ENCODE results near the gene ARL11.
"Not testable (repeated sequence)": the region's sequence is repeated elsewhere in the genome, so short reads cannot be mapped to it uniquely, and the experiment has no call there.

ARL11 gene

DNA sequence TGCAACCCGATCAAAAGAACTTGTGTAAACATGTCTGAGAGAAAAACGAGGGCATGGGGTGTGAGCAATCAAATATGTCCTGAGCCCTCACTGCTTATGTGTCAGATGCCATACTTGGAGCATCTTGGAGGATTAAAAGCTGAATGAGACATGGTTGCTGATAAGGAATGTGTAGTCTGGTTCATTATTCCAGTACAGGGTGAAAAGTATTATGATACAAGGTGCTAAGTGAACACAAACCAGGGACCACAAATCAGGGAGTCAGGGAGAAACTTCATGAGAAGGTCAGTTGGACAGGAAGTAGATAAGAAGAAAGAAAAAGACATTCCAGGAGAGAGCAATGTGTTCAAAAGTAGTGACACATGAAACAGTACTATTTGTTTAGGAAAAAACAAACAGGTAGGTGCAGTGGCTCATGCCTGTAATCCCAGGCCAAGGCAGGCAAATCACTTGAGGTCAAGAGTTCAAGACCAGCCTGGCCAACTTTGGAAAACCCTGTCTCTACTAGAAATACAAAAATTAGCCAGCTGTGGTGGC lies 40.9 kb upstream of the ARL11 start:
- Histone ChIP-seq H4K20me1 (ENCODE audit: insufficient read depth, low read length) (no peaks in the 10 kb centered on the region), H3K9me2 (replicated peaks; ENCODE audit: insufficient read depth, low read length) (no peaks in the 10 kb centered on the region), H3K27me3 (replicated peaks; ENCODE audit: insufficient read depth, low read length) (no peaks in the 10 kb centered on the region), H3K9me3 (replicated peaks; ENCODE audit: insufficient read depth, low read length) (no peaks in the 10 kb centered on the region), H3K79me2 (ENCODE audit: low read length) (peaks cover 7% of the 10 kb centered on the region), H3K4me1 (ENCODE audit: low read length) (no peaks in the 10 kb centered on the region), H3K9ac (ENCODE audit: low read length) (no peak overlapping the region), H3K36me3 (replicated peaks; ENCODE audit: insufficient read depth, low read length) (no peaks in the 10 kb centered on the region), H3K4me3 (ENCODE audit: low read length) (no peak overlapping the region), H2AFZ (ENCODE audit: low read length) (no peak overlapping the region), H3K27ac (ENCODE audit: low read length) (no peak overlapping the region), H3K4me2 (ENCODE audit: low read depth, low read length) (no peak overlapping the region), H3F3A (ENCODE audit: insufficient read depth, low read length) (no peaks in the 10 kb centered on the region)
- TF ChIP-seq EZH2 (optimal IDR thresholded peaks at IDR 0.05; ENCODE audit: low read depth, low read length) = no peak
- TF ChIP-seq, protein P1, sequence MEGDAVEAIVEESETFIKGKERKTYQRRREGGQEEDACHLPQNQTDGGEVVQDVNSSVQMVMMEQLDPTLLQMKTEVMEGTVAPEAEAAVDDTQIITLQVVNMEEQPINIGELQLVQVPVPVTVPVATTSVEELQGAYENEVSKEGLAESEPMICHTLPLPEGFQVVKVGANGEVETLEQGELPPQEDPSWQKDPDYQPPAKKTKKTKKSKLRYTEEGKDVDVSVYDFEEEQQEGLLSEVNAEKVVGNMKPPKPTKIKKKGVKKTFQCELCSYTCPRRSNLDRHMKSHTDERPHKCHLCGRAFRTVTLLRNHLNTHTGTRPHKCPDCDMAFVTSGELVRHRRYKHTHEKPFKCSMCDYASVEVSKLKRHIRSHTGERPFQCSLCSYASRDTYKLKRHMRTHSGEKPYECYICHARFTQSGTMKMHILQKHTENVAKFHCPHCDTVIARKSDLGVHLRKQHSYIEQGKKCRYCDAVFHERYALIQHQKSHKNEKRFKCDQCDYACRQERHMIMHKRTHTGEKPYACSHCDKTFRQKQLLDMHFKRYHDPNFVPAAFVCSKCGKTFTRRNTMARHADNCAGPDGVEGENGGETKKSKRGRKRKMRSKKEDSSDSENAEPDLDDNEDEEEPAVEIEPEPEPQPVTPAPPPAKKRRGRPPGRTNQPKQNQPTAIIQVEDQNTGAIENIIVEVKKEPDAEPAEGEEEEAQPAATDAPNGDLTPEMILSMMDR (IDR thresholded peaks at IDR 0.05; ENCODE audit: low read length) = no peak
- TF ChIP-seq EZH2phosphoT487 (IDR thresholded peaks at IDR 0.05; ENCODE audit: low read length) = no peak
- DNase-seq = no peak

DNA sequence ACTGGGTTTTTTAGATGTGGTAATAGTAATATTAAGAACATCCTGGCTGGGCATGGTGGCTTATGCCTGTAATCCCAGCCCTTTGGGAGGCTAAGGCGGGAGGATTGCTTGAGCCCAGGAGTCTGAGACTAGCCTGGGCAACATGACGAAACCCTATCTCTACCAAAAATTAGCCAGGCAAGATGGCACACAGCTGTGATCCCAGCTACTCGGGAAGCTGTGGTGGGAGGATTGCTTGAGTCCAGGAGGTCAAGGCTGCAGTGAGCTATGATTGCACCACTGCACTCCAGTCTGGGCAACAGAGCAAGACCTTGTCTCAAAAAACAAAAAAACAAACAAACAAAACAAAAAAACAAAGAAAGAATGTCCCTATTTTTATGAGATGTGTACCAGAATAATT lies 37.6 kb upstream of the ARL11 start:
- not testable (repeated sequence) for H4K20me1 ChIP-seq (ENCODE audit: insufficient read depth, low read length); H3K9me2 ChIP-seq (replicated peaks; ENCODE audit: insufficient read depth, low read length); H3K9ac ChIP-seq (ENCODE audit: low read length); H3F3A ChIP-seq (ENCODE audit: insufficient read depth, low read length); H3K4me2 ChIP-seq (ENCODE audit: low read depth, low read length); H3K4me3 ChIP-seq (ENCODE audit: low read length); H3K27ac ChIP-seq (ENCODE audit: low read length); H3K27me3 ChIP-seq (replicated peaks; ENCODE audit: insufficient read depth, low read length); DNase-seq; H2AFZ ChIP-seq (ENCODE audit: low read length); H3K9me3 ChIP-seq (replicated peaks; ENCODE audit: insufficient read depth, low read length); H3K79me2 ChIP-seq (ENCODE audit: low read length); H3K36me3 ChIP-seq (replicated peaks; ENCODE audit: insufficient read depth, low read length); H3K4me1 ChIP-seq (ENCODE audit: low read length)

DNA sequence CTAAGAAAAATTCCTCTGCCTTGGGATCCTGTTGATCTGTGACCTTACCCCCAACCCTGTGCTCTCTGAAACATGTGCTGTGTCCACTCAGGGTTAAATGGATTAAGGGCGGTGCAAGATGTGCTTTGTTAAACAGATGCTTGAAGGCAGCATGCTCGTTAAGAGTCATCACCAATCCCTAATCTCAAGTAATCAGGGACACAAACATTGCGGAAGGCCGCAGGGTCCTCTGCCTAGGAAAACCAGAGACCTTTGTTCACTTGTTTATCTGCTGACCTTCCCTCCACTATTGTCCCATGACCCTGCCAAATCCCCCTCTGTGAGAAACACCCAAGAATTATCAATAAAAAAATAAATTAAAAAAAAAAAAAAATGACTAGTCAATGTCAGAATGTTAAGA lies 34.4 kb upstream of the ARL11 start:
- H4K20me1 ChIP-seq (ENCODE audit: insufficient read depth, low read length); H3F3A ChIP-seq (ENCODE audit: insufficient read depth, low read length); H3K4me1 ChIP-seq (ENCODE audit: low read length); H3K4me2 ChIP-seq (ENCODE audit: low read depth, low read length); H3K4me3 ChIP-seq (ENCODE audit: low read length); H3K9me2 ChIP-seq (replicated peaks; ENCODE audit: insufficient read depth, low read length); H3K79me2 ChIP-seq (ENCODE audit: low read length); H3K27me3 ChIP-seq (replicated peaks; ENCODE audit: insufficient read depth, low read length); H3K27ac ChIP-seq (ENCODE audit: low read length); H2AFZ ChIP-seq (ENCODE audit: low read length); H3K36me3 ChIP-seq (replicated peaks; ENCODE audit: insufficient read depth, low read length); DNase-seq; H3K9ac ChIP-seq (ENCODE audit: low read length); H3K9me3 ChIP-seq (replicated peaks; ENCODE audit: insufficient read depth, low read length): not testable (repeated sequence)

DNA sequence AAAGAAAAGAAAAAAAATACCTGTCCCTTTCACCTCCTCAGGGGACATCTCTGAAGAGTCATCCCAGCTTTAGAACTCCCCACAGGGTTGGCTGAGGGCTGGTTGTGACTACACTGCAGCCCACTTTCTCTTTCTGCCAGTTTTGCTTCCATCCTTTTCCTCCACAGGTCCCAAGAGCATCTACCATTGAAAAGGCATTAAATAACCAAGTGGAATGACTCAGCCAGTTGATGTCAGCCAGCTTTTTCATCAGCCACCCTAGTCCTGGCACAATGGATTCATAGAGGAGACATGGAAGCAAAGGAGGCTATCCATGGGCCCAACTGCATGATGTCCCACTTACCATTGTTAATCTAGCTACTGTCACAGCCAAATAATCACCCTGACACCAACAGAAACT lies 33.7 kb upstream of the ARL11 start:
- H2AFZ ChIP-seq (ENCODE audit: low read length) = no peak overlapping the region
- DNase-seq = no peak
- no peaks in the 10 kb centered on the region for H3K36me3 ChIP-seq (replicated peaks; ENCODE audit: insufficient read depth, low read length)
- no peaks in the 10 kb centered on the region for H3K4me1 ChIP-seq (ENCODE audit: low read length)
- no peaks in the 10 kb centered on the region for H3K9me3 ChIP-seq (replicated peaks; ENCODE audit: insufficient read depth, low read length)
- H3K9me2 ChIP-seq (replicated peaks; ENCODE audit: insufficient read depth, low read length) = no peaks in the 10 kb centered on the region
- no peak overlapping the region for H3K4me2 ChIP-seq (ENCODE audit: low read depth, low read length)
- no peak overlapping the region for H3K27ac ChIP-seq (ENCODE audit: low read length)
- H3K4me3 ChIP-seq (ENCODE audit: low read length) = no peak overlapping the region
- H4K20me1 ChIP-seq (ENCODE audit: insufficient read depth, low read length) = no peaks in the 10 kb centered on the region
- H3F3A ChIP-seq (ENCODE audit: insufficient read depth, low read length) = no peaks in the 10 kb centered on the region
- no peaks in the 10 kb centered on the region for H3K79me2 ChIP-seq (ENCODE audit: low read length)
- H3K9ac ChIP-seq (ENCODE audit: low read length) = no peak overlapping the region
- H3K27me3 ChIP-seq (replicated peaks; ENCODE audit: insufficient read depth, low read length) = no peaks in the 10 kb centered on the region
- TF ChIP-seq EZH2phosphoT487 (IDR thresholded peaks at IDR 0.05; ENCODE audit: low read length) (no peak), EZH2 (optimal IDR thresholded peaks at IDR 0.05; ENCODE audit: low read depth, low read length) (no peak)
- TF ChIP-seq, protein P1 (IDR thresholded peaks at IDR 0.05; ENCODE audit: low read length) = no peak

All from MM.1S (cell line).